Measurements from ENCODE around the gene PDLIM5. TPM values are rescaled to one million over a fixed set of nuclear protein-coding genes. Genes with fewer than 3 reads are reported as not detected.
"Not testable (repeated sequence)": the region's sequence is repeated elsewhere in the genome, so short reads cannot be mapped to it uniquely, and the experiment has no call there.

PDLIM5 gene
- total RNA-seq, 1 donor from 2014 or later, result 112 TPM

DNA sequence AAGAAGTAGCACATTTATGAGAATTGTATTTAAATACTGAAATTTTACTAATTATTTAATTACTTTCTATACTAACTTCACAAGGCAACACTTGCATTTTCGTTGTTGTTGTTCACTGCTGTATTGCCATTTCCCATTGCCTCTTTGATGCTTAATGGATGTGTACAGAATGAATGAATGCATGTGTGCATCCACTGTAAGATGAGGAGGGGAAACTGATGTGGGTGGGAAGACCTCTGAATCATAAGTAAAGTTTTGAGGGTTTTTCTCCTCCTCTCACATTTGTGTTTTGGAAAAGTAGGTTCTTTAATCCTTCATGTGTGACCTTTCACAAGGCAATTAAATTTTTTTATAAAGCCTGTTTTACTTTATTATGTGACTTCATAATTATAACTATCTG, 46.8 kb downstream of the PDLIM5 start:
- DNase-seq, result no peak

DNA sequence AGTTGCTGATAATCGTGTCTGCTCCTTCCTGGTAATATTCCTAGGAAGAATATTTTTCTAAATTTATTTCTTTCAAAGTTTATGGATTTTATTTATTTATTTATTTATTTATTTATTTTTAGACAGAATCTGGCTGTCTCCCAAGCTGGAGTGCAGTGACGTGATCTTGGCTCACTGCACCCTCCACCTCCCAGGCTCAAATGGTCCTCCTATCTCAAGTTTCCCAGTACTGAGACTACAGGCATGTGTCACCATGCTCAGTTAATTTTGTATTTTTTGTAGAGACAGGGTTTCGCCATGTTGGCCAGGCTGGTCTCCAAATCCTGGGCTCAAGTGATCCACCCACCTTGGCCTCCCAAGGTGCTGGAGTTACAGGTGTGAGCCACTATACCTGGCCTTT, 48.9 kb downstream of the PDLIM5 start:
- DNase-seq, result no peak

DNA sequence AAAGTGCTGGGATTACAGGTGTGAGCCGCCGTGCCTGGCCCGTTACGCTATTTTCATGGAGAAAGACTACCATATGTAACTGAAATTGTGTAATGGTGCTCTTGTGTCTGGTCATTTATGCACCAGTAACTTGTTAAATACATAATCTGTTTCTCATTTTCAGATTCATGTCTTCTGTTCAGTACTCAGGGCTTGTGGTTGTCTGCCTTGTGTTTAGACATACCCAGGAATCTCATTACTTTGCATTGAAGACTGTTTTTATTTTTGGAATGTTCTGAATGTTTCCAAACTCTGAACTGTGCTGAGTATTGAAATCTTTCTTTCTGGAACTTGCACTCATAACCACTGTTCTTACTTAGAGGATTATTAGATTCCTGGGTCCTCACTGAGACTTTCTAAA, 52.8 kb downstream of the PDLIM5 start:
- no peak for DNase-seq

DNA sequence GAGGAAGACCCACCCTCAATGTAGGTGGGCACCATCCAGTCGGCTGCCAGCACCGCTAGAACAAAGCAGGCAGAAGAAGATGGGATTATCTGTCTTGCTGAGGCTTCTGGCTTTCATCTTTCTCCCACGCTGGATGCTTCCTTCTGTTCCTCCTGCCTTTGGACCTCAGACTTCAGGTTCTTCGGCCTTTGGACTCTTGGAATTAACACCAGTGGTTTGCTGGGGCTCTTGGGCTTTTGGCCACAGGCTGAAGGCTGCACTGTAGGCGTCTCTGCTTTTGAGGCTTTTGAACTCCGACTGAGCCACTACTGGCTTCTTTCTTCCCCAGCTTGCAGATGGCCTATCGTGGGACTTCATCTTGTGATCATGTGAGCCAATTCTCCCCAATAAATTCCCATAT, 55.1 kb downstream of the PDLIM5 start:
- DNase-seq, result no peak

DNA sequence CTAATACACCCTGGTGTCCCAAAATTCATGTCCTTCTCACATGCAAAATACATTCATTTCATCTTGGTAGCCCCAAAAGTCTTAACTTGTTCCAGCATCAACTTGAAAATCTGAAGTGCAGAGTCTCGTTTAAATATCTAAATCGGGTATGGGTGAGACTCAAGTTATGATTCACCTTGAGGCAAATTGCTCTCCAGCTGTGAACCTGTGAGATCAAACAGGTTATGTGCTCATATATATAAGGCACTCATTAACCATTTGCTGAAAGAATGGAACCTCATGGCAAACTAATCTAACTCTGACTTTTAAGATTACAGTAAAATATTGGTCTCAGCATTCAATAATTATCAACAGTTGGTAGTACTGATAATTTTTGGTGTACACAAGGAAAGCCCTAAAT, 55.5 kb downstream of the PDLIM5 start:
- no peak for DNase-seq

DNA sequence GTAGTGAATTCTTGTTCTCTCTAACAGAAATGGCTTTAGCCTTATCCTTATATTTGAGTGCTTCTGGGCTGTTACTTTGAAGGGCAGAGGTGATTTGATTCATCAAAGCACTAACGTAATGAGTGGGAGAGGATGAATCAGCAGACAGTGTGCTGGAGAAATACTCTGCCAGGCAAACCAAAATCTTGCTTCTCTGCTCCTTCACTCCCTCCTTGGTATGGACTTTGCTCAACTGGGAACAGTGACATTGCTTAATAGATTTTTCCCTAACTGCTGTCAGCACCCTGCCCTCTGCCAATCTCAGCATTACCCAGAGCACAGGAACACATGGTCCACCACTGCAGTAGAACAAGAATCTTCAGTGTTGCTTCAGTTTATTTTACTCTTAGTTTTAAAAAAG, 56.0 kb downstream of the PDLIM5 start:
- DNase-seq, result peak; percentile 54

DNA sequence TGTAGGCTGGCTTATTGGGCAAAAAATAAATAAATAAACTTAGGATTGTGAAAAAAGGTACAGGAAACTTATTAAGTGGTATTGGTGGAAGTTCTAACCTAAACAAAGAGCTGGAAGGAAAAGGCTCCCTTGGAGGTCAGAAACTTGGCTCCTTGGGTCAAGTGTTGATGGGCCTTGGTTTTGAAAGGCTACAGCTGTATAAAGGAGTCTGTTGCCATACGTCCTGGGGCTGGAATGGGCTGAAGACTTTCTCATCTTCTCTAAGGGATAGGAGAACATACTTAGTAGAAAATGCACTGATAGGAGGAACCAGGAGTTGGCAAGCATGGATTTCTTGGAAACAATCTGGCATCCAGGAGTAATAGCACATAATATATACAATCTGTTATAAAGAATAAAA, 56.6 kb downstream of the PDLIM5 start:
- DNase-seq, result peak; percentile 29

DNA sequence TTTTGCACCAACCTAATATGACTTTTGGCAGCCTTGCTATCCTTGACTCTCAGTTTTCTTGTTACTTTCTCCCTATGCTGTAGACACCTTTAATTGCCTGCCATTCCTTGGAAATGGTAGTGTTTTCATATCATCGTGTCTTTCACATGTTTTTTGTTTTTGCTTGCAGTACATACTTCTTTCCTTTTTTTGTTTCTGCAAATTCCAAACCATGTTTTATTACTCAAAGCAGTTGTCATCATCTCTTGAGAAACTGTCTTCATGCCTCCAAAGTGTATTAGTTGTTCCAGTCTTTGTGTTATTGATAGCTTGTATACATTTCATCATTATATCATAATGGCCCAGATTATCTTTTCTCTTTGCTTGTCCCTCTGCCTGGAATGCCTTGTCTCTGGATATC, 57.1 kb downstream of the PDLIM5 start:
- DNase-seq, result no peak

DNA sequence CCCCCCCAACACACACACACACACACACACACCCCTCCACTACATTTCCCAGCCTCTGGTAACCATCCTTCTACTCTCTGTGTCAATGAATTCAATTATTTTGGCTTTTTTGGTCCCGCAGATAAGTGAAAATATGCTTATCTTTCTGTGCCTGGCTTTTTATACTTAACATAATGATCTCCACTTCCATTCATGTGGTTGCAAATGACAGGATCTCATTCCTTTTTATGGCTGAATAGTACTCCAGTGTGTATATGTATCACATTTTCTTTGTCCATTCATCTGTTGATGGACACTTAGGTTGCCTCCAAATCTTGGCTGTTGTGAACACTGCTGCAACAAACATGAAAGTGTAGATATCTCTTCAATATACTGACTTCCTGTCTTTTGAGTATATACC, 59.8 kb downstream of the PDLIM5 start:
- no peak for DNase-seq

DNA sequence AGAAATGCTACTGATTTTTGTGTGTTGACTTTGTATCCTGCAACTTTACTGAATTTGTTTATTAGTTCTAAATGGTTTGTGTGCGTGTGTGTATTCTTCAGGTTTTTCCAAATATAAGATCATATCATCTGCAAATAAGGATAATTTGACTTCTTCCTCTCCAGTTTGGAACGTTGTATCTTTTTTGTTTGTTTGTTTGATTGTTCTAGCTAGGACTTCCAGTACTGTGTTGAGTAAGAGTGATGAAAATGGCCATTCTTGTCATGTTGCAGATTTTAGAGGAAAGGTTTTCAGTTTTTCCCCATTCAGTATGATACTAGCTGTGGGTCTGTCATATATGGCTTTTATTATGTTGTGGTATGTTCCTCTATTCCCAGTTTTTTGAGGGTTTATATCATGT, 61.8 kb downstream of the PDLIM5 start:
- DNase-seq, result not testable (repeated sequence)

DNA sequence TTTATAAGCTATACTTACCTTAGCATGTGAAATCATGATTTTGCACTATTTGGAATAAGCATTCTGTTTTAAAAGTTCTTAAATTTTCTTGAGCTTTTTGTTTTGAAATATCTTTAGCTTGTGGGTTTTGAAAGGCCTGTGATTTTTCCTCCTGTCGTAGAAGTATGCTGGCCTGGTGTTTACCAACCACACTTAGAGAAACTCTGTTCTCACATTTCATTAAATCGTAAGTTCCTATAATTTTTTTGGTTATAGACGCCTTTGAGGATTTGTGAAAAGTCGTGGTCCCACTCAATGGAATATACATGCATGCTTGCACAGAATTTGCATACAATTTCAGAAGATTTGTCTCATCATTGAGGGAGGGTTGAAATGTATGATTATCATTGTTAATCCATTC, 63.6 kb downstream of the PDLIM5 start:
- no peak for DNase-seq

DNA sequence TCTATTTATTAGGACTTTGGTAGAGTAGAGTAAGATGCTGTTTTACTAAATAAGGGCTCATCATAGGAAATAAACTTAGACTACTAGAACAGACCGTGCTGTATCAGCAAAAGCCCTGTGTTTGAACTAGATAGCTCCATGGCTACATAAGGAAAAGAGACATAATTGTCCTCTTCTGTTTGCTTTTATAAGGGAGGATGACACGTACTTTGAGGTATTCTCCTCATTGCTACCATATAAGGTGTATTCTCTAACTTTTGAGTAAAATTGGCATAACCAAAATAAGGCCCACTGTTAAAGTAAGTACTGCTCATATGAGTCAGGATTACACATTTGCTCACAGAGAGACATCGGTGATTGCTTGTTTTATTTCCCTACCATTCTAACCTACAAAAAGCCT, 64.3 kb downstream of the PDLIM5 start:
- peak; percentile 25 for DNase-seq

DNA sequence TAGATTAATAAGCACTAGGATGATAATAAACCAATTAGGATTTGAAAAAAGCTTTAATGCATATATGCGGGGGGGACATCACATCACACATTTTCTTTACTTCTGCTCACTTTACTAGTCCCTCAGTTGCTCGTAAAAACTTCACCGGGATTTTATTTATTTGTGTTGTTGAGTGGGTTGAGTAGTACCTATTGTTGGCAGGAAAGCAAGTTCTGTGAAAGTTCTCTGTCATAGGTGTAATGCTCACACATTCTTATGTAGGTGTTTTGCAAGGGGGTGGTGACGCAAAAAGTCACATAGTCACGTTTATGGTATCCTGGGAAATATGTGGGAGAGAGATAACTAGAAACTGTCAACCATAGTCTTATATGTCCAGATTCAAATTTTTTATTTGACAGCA, 65.3 kb downstream of the PDLIM5 start:
- no peak for DNase-seq

DNA sequence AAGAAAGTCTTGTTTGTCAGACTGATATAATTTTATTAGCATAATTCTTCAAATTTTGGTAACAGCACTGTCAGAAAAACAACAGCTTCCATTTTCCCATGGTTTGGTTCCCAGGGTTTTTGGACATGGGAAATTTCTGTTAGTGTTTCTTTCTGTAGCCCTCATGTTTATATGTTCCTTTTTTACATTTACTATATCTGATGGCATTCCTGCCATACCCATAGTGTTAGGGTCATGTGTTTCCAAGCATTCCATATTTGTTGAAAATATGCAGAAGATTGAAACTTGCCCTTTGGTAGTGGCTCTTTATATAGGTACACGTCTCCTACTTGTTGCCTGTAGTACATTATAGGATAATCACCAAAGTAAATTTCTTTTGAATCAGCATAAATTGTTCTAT, 65.8 kb downstream of the PDLIM5 start:
- no peak for DNase-seq

DNA sequence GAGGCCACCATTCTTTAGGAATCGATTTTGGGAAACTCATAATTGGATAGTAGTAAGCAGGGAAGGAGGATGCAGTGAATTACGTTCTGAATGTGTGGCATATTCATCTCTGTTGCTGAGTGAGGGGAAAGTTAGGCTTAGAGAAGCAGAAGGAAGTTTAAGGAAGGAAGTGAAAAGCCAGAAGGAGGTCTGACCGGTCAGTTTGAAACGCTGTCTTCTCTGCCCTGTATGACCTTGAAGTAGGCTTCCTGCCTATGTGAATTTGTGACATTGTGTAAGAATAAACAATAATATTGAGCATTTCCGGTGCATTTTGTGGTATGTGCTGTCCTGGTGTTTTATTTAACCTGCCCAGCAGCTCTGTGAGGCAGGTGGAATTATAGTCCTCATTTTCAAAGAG, 67.3 kb downstream of the PDLIM5 start:
- DNase-seq, result no peak

DNA sequence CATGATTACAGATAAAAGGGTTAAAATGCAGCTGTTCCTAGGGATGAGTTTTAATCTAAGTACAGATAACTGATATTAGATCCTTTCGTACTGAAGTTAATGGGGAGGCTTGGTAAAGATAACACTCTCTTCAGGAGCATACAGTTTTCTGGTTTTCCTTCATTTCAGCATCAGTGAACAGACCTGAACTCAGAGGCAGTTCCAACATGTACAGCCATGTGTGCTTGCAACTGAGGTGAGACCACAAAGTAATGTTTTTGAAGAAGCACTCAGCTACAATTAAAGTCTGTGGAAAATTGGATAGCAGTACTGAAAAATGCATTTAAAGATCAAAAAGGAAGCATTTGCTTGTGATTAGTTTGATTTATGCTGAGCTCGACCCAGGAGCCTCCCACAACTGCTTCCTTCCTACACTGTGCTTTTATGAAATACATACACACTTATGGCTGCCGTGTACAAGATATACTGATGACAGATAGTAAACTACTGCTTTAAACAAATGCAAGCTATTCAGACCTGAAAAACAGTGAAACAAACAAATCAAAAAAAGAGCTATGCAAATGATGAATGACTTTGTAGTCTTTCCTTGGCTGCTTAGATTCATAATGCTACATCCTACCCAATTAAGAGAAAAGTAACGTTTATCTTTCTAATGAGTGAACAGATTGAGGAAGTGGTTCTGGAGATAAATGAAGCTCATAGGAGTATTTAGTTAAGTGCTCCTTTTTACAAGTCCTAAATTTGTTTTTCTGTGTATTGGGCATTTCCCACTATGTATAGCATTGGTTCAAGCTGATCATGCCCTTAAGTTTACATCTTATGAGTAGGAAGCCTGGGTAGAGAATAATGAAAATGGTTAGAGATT, 68.4 kb downstream of the PDLIM5 start:
- no peak for DNase-seq

DNA sequence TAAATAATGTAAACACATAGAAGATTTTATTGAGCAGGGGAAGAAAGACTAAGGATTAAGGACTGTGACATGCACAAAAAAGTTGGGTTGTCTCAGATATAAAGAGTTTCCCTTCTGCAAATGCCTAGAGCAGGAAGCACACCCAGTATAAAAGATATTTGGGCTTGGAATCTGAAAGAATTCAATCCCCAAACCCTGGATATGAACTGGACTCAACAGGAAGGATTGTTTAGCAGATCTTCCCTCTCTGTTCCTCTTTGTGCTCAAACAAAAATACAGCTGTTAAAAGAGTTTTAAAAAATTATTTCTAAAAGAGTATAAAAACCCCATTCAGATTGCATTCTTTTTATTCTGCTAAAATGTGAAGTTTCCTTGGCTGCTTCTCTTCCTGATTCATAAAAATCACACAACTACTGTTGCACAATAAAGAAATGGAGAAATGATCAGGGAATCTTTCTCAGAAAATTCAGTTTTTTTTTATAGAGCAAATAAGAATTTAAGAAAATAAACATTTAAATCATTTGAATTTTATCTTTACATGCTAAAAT, 71.4 kb downstream of the PDLIM5 start:
- no peak for DNase-seq

DNA sequence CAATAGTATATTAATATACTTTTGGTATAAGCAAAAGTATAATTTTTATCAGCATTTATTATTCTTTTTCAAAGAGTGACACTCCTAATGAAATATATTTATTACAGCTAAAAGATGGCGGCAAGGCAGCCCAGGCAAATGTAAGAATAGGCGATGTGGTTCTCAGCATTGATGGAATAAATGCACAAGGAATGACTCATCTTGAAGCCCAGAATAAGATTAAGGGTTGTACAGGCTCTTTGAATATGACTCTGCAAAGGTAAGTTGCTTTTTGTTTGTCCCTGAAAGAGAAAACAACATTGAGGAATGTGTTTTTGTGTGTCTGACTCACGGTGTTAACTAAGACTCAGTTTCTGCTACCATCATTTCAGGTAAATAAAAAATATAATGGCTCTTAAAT, 71.9 kb downstream of the PDLIM5 start:
- DNase-seq, result no peak

DNA sequence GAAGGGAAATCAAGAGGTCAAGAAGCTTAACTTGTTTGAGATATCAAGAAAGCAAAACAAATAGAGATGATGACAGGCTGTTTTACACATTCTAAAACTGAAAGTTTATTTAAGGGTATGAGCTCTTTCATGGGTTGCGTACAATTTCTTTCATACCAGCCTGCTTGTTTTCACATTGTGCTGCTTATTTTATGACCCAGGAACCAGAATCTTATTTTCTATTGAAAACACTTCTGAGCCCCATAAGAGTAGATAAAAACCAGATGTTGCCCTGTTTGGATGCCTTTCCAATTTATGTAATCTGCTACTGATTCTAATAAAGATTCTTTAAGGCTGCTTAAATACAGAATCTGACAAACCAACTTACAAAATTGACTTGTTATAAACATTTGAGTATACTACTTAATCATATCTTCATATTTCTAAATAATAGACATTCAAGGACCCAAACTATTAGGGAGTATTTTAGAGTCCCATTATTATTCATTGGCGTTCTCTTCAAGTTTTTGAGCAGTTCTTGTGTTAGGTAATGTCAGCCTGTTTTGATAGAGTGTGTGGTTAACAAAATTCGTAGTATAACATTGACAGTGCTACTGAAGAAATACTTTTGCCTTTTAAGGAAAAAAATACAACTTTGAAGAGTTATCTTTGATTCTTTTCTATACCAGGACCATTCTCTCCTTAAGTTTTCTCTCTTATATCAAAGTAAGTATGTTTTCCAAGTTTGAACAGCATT, 74.4 kb downstream of the PDLIM5 start:
- no peak for DNase-seq

DNA sequence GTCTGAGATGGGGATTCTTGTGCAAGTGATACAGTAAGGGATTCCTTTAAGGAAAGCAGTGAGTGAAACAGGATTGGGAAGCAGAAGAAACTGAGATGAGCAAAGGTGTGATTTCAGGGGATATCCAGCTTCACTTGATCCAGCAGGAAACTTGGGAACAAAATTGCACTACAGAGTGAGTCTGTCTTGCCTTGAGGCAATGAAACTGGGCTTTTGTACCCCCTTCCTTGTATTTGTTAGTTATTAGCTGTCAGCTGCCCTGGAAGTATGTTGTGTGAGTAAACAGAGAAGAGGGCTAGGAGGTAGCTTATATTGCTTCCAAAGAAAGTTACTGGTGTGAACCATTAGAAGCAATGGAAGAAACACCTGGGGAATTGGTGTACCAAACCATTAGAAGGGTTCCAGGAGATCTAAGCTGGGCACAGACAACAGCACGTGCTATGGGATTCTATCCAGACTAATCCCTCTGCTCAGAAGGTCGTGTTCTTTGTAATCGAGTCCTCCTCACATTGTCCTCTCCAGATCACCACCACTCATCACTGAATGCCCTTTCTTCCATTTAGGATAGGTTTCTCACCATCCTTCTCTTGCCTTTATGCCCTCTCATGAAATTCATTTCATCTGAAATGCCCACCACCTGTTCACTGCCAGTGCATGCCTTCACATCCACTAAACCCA, 76.0 kb downstream of the PDLIM5 start:
- no peak for DNase-seq

DNA sequence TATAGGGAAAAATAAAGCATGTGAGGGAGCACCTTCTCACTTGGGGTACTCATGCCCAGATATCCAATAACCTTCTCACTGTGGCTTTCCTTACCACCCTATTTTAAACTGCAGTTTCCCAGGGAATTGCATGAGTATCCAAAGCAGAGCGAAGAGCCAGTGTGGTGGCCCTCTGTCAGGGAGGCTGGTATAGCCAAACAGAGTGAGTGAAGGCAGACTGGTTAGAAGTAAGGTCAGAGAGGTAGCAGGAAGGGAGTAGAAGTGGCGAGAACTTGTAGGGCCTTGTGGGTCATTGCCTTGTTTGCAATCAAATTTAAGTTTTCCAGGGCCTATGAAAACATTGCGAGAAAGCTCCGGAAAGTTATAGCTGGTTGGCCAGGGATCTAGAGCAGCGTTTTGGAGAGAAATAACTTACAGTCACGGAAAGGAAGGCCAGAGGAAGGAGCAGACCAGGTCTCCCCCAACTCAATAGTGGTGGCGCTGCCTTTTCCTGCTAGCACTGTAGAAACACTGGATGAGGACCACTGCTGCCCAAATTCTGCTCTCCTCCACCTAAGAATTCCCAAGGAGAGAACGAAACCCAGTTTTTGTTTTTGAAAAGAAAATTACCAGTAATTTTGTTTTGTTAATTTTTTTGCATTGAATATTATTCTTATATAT, 77.2 kb downstream of the PDLIM5 start:
- no peak for DNase-seq

DNA sequence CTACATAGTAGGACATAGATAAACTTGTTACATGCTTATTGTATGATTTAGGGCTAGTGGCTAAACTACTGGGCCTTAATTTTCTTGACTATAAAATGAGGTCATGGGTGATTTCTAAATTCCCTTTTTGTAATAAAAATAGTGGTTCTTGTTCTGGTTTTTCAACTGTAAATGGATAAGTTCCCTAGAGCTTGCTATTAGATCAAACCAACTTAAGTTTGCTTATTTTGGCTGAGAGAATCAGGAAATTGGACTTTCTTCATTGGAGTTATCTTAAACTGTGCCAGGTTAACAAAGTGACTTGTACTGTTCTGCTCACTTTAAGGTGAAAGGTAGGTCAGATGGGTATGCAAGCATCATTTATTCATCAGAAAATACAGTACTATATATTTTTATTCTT, 78.3 kb downstream of the PDLIM5 start:
- DNase-seq, result no peak

Data from dermis blood vessel endothelial cell (primary cell).